ENCODE measurements around the gene ONECUT3.

The ONECUT3 gene

GRCh38 chr19:1739960-1740629 lies 13.2 kb upstream of the ONECUT3 start:
- DNase-seq (ENCODE audit: low read depth): no peak
- no peak overlapping the region for H3K4me3 ChIP-seq (ENCODE audit: low read length)
- TF ChIP-seq CTCF (conservative IDR thresholded peaks at IDR 0.05; ENCODE audit: low read depth, low read length): no peak

GRCh38 chr19:1742989-1743696 lies 10.2 kb upstream of the ONECUT3 start:
- TF ChIP-seq CTCF (conservative IDR thresholded peaks at IDR 0.05; ENCODE audit: low read depth, low read length): no peak
- H3K4me3 ChIP-seq (ENCODE audit: low read length): no peak overlapping the region
- DNase-seq (ENCODE audit: low read depth): no peak

- no peak for DNase-seq (ENCODE audit: low read depth)
- H3K4me3 ChIP-seq (ENCODE audit: low read length): no peak overlapping the region
These were observed 9.1 kb upstream of the ONECUT3 start for GRCh38 chr19:1744133-1744665.

GRCh38 chr19:1744822-1745563 lies 8.3 kb upstream of the ONECUT3 start:
- no peak for DNase-seq (ENCODE audit: low read depth)
- no peak overlapping the region for H3K4me3 ChIP-seq (ENCODE audit: low read length)
- TF ChIP-seq CTCF (conservative IDR thresholded peaks at IDR 0.05; ENCODE audit: low read depth, low read length): no peak

More at GRCh38 chr19:1744133-1744665, 9.1 kb upstream of the ONECUT3 start:
- TF ChIP-seq CTCF (conservative IDR thresholded peaks at IDR 0.05; ENCODE audit: low read depth, low read length): no peak

GRCh38 chr19:1745589-1746031 lies 7.7 kb upstream of the ONECUT3 start:
- no peak overlapping the region for H3K4me3 ChIP-seq (ENCODE audit: low read length)
- no peak for TF ChIP-seq CTCF (conservative IDR thresholded peaks at IDR 0.05; ENCODE audit: low read depth, low read length)
- no peak for DNase-seq (ENCODE audit: low read depth)

- no peak for TF ChIP-seq CTCF (conservative IDR thresholded peaks at IDR 0.05; ENCODE audit: low read depth, low read length)
- no peak for DNase-seq (ENCODE audit: low read depth)
- H3K4me3 ChIP-seq (ENCODE audit: low read length): no peak overlapping the region
These were observed 6.7 kb upstream of the ONECUT3 start for GRCh38 chr19:1746401-1747284.
